Measurements from ENCODE around the gene RARG.

The RARG gene

DNA sequence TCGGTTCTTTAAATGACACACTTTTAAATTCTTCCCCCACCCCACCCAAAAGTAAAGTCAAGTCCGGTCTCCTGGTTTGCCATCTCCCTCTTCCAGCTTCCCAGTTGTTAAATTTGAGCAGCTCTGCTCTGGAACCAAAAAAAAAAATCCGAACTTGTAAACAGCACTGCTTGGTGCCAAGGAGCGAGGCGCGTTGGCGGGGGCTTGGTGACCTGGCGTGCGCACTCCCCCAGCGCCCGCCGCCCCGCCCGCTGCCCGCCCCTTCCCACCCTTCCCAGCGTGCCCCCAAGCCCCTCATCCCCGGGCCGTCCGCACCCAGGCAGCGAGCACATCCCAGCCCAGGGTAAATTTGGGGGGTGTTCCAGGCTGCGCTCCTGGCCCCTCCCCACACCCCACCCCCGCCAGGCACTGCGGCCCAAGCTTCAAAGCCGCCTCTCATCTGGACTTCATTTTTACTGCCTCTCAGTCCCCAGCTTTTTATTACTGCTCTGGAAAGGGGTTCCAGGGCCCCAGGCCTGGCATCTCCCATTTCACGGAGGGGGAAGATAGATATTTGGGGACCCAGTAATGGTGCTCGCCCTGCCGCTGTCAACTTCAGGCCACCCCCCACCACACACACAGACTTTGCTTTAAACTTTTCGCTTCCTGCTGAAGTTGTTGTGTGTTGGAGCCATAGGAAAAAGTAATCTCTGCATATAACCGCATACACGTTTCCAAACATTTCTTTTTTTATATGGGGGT is 13.3 kb downstream of the RARG start:
- Histone ChIP-seq H3K4me3 (ENCODE audit: low read depth, low read length) (no peak overlapping the region), H3K36me3 (ENCODE audit: control insufficient read depth in 2 of 2, insufficient read depth in 1 of 2, low read length in 2 of 2) (peaks cover 0 to 12% of the 10 kb centered on the region in 2 experiments; a peak in 1 of 3 replicates), H3K27ac (ENCODE audit: extremely low read depth, low read depth, low read length) (no peak overlapping the region), H3K4me1 (ENCODE audit: control insufficient read depth, insufficient read depth, low read length) (peaks cover 4% of the 10 kb centered on the region), H3K9me3 (ENCODE audit: control insufficient read depth, insufficient read depth, low read depth, low read length) (no peaks in the 10 kb centered on the region)
- ChIA-PET POLR2A (interaction anchor here (0.5 to 1.4 kb wide), 5 partner anchors 21 to 203 kb away, joined by 3 to 4 read pairs (median 4); partner anchors contain the start of gene AAAS), CTCF (interaction anchor here (0.6 to 1.1 kb wide), 7 partner anchors 31 to 152 kb away, joined by 3 to 4 read pairs (median 3); a partner anchor contains a TSS)
- TF ChIP-seq ZNF549 (tag by site-specific recombination; IDR thresholded peaks at IDR 0.05) (no peak), ZFP69B (tag by site-specific recombination; IDR thresholded peaks at IDR 0.05) (no peak), ZFHX2 (tag by site-specific recombination; conservative IDR thresholded peaks at IDR 0.05) (no peak), ZNF514 (tag by site-specific recombination; IDR thresholded peaks at IDR 0.05) (no peak), ZNF626 (tag by site-specific recombination; IDR thresholded peaks at IDR 0.05) (no peak), GLI4 (tag by site-specific recombination; IDR thresholded peaks at IDR 0.05) (no peak), ZNF692 (tag by site-specific recombination; IDR thresholded peaks at IDR 0.05) (no peak), SP7 (tag by site-specific recombination; IDR thresholded peaks at IDR 0.05) (no peak), ZNF112 (tag by site-specific recombination; IDR thresholded peaks at IDR 0.05) (no peak)

DNA sequence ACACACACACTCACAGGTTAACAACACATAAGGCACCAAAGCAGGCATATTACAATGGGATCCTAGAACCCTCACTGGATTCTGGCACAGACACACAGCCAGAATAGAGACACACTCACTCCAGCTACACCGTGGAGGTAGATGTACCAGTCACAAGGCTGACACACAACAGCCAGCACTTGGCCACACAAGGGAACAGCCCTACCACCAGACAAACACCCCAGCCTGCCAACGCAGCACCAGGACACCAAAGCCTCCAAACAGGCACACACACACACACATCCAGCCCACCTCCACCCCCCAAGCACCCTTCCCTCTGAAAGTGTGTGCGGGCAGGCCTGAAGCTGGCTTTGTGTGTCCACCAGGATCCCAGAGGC is 14.1 kb downstream of the RARG start:
- H3K4me3 ChIP-seq (ENCODE audit: low read depth, low read length), result no peak overlapping the region
- H3K36me3 ChIP-seq (ENCODE audit: control insufficient read depth in 2 of 2, insufficient read depth in 1 of 2, low read length in 2 of 2), result peaks cover 0 to 19% of the 10 kb centered on the region in 2 experiments; a peak in 1 of 3 replicates
- ChIA-PET POLR2A (interaction anchor here (0.6 to 1.4 kb wide), 4 partner anchors 37 to 103 kb away, joined by 3 to 4 read pairs (median 4); partner anchors contain the start of genes AAAS, CSAD, ESPL1 and ZNF740), CTCF (interaction anchor here (0.5 to 11.6 kb wide), 6 partner anchors 22 to 154 kb away, joined by 3 to 144 read pairs (median 4); partner anchors contain the start of gene ESPL1)
- peaks cover 4% of the 10 kb centered on the region for H3K4me1 ChIP-seq (ENCODE audit: control insufficient read depth, insufficient read depth, low read length)
- no peaks in the 10 kb centered on the region for H3K9me3 ChIP-seq (ENCODE audit: control insufficient read depth, insufficient read depth, low read depth, low read length)
- no peak overlapping the region for H3K27ac ChIP-seq (ENCODE audit: extremely low read depth, low read depth, low read length)
- TF ChIP-seq ZNF521 (tag by site-specific recombination; IDR thresholded peaks at IDR 0.05), result no peak
- TF ChIP-seq ZBTB10 (tag by site-specific recombination; IDR thresholded peaks at IDR 0.05), result no peak
- no peak for TF ChIP-seq ZNF311 (tag by site-specific recombination; IDR thresholded peaks at IDR 0.05; ENCODE audit: borderline replicate concordance)
- no peak for TF ChIP-seq PRDM1 (tag by site-specific recombination; IDR thresholded peaks at IDR 0.05)
- TF ChIP-seq KLF10 (tag by site-specific recombination; IDR thresholded peaks at IDR 0.05), result no peak
- TF ChIP-seq, protein P1, sequence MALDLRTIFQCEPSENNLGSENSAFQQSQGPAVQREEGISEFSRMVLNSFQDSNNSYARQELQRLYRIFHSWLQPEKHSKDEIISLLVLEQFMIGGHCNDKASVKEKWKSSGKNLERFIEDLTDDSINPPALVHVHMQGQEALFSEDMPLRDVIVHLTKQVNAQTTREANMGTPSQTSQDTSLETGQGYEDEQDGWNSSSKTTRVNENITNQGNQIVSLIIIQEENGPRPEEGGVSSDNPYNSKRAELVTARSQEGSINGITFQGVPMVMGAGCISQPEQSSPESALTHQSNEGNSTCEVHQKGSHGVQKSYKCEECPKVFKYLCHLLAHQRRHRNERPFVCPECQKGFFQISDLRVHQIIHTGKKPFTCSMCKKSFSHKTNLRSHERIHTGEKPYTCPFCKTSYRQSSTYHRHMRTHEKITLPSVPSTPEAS (tag by site-specific recombination; IDR thresholded peaks at IDR 0.05), result peak; percentile 87
- TF ChIP-seq ZNF248 (tag by site-specific recombination; IDR thresholded peaks at IDR 0.05), result no peak
- TF ChIP-seq ZNF341 (tag by site-specific recombination; IDR thresholded peaks at IDR 0.05; ENCODE audit: low read depth), result 0 out of 2 replicates have a peak, but pooled peaks have one; percentile 22
- TF ChIP-seq OSR2 (tag by site-specific recombination; IDR thresholded peaks at IDR 0.05), result no peak
- no peak for TF ChIP-seq ZFHX2 (tag by site-specific recombination; conservative IDR thresholded peaks at IDR 0.05)
- no peak for TF ChIP-seq ZSCAN5A (tag by site-specific recombination; IDR thresholded peaks at IDR 0.05)
- TF ChIP-seq ZNF639 (tag by site-specific recombination; IDR thresholded peaks at IDR 0.05), result no peak
- no peak for TF ChIP-seq ZSCAN23 (tag by site-specific recombination; IDR thresholded peaks at IDR 0.05)
- TF ChIP-seq ZBTB48 (tag by site-specific recombination; IDR thresholded peaks at IDR 0.05), result no peak
- TF ChIP-seq ZNF792 (tag by site-specific recombination; IDR thresholded peaks at IDR 0.05), result no peak
- TF ChIP-seq, protein P2, sequence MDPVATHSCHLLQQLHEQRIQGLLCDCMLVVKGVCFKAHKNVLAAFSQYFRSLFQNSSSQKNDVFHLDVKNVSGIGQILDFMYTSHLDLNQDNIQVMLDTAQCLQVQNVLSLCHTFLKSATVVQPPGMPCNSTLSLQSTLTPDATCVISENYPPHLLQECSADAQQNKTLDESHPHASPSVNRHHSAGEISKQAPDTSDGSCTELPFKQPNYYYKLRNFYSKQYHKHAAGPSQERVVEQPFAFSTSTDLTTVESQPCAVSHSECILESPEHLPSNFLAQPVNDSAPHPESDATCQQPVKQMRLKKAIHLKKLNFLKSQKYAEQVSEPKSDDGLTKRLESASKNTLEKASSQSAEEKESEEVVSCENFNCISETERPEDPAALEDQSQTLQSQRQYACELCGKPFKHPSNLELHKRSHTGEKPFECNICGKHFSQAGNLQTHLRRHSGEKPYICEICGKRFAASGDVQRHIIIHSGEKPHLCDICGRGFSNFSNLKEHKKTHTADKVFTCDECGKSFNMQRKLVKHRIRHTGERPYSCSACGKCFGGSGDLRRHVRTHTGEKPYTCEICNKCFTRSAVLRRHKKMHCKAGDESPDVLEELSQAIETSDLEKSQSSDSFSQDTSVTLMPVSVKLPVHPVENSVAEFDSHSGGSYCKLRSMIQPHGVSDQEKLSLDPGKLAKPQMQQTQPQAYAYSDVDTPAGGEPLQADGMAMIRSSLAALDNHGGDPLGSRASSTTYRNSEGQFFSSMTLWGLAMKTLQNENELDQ (tag by site-specific recombination; IDR thresholded peaks at IDR 0.05; ENCODE audit: low read depth), result no peak

Measured in HEK293 (cell line).